ENCODE measurements around the gene CORO7. TPM values are rescaled to one million over a fixed set of nuclear protein-coding genes. Genes with fewer than 3 reads are reported as not detected.

CORO7 gene
- total RNA-seq, 1 experiment from 2014 or later: 49.7 TPM

DNA sequence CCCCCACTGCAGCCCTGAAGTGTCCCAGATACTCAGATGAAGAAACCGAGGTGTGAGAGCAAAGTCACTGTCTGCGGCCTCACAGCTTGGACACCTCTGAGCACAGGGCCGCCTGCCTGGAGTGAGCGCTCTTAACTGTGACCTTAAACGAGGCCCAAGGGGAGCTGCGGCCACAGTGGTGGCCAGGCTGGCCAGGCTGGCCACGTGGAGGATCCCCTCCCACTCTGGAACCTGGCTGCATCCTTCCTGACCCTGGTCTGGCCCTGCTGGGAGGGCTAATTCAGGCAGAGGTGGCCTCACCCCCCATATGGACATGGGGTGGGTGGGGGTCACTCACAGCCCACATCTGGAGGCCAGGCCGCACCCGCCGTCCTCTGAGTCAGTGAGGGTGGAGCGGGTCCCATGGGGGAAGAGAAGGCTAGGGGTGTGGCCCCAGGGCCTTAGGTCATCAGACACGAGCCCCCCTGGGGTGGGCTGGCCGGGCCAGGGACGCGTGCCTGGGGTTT is 38.2 kb downstream of the CORO7 start:
- Histone ChIP-seq H3K27ac (no peak overlapping the region), H3K36me3 (no peaks in the 10 kb centered on the region), H3K4me1 (peaks cover 13% of the 10 kb centered on the region), H3K27me3 (no peaks in the 10 kb centered on the region), H3K4me3 (no peak overlapping the region), H3K9me3 (replicated peaks) (no peaks in the 10 kb centered on the region)
- DNase-seq: no peak

DNA sequence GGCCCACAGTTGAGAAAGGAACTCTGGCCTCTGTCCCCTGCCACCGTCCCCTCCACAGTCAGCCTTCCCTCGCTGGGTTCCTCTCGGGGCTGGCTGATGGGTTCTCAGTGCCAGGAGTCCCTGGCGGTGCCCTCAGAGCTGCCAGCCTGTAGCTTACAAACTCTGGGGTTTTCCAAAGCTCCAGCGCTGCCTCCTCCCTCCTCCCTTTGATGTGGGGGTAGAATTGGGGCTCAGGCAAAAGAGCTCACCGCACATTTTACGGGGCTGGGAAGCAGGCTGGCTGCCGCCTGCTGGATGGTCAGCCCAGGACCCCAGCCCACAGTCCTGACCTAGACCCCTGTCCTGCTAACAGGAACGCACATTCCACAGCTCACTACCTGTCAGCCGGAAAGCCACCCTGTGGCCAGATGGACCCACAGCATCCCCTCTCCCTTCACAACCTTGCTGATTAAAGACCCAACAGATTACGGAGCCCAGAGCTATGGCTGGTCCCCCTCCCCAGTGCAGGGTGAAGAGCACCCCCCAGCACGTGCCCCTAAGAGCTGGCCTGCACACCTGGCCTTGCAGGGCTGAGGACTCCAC is 38.7 kb downstream of the CORO7 start:
- DNase-seq: no peak
- Histone ChIP-seq H3K9me3 (replicated peaks) (no peaks in the 10 kb centered on the region), H3K27me3 (no peaks in the 10 kb centered on the region), H3K27ac (no peak overlapping the region), H3K4me1 (peaks cover 19% of the 10 kb centered on the region), H3K36me3 (no peaks in the 10 kb centered on the region), H3K4me3 (no peak overlapping the region)

DNA sequence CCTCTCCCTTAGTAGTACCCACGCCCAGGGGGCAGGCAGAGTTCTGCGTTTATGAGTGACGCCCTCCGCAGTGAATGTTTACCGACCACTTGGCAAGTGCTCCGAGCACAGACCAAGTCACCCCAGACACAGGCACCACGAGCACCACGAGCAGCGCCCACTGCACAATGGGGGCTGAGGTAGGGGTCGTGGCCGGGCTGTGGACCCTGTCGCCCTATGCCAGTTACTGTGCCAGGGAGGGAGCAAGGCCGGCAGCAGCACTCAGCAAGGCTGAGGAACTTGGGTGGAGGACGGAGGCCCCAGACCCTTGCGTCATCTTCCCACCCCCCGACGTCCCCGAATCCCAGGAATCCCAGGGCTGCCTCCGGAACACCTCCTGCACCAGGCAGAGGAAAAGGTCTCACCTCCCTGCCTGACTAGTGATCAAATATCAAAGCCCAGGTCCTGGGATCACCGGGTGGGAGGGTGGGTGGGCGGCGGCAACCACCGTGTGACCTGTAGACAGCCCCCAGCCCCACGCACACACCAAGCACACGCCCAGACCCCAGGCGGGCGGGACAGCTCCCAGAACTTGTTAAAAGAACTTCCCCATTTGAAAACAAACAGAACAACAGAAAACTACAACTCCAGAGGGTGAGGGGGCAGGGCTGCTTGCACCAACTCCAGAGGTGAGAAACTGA is 39.4 kb downstream of the CORO7 start:
- no peaks in the 10 kb centered on the region for H3K9me3 ChIP-seq (replicated peaks)
- no peaks in the 10 kb centered on the region for H3K27me3 ChIP-seq
- no peak overlapping the region for H3K27ac ChIP-seq
- no peak for DNase-seq
- H3K36me3 ChIP-seq: no peaks in the 10 kb centered on the region
- no peak overlapping the region for H3K4me3 ChIP-seq
- peaks cover 22% of the 10 kb centered on the region for H3K4me1 ChIP-seq

DNA sequence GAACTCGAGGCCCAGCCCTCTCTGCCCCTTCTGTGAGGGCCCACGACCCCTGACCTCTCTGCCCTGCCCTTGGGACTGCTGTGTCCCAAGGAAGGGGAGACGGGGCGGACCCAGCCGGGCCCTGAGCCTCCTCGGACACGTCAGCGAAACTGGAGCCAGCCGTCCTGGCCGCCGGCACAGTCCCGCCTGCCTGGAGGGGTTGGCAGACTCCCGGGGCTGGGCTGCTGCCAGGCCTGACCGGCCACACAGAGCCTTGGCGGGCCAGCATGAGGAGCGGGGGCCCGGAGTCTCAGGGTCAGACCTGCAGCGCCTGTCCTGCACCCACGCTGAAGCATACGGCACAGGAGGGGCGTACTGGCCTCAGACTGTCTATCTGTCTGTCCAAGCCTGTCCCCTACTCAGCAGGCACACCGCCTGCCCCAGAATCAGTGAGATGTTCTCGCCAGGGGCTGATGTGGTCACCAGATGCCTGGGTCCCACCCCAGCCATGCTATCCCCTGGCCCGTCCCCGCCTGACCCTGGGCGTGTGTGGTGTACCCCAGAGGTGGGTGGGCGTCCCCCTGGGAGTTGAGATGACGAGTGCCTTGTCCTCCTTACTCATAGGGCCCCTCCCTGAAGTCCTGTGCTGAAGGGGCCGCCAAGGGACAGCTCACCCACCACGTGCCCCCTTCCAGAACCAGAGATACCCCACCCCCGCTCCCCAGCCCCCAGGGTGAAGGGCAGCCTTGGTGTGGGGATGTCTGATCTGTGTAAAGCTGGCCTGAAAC is 40.1 kb downstream of the CORO7 start:
- Histone ChIP-seq H3K36me3 (no peaks in the 10 kb centered on the region), H3K4me1 (peaks cover 24% of the 10 kb centered on the region), H3K9me3 (replicated peaks) (no peaks in the 10 kb centered on the region), H3K4me3 (no peak overlapping the region), H3K27me3 (no peaks in the 10 kb centered on the region), H3K27ac (no peak overlapping the region)
- no peak for DNase-seq

DNA sequence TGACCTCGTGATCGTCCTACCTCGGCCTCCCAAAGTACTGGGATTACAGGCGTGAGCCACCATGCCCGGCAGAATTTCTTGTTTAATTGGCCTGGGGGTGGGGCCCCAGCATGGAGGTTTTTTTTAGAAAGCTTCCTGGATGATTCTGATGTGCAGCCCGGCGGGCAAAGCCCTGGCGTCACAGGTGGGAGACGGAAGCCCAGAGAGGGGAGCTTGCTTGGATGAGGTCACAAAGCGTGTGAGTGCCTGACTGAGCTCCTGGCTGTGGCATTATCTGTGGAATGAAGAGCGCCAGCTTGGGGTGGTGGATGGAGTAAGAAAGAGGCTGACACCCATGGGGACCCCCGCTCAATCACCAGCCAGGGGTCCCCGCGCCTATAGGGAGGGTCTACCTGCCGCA is 40.7 kb downstream of the CORO7 start:
- Histone ChIP-seq H3K4me3 (no peak overlapping the region), H3K4me1 (peaks cover 30% of the 10 kb centered on the region), H3K27me3 (no peaks in the 10 kb centered on the region), H3K27ac (no peak overlapping the region), H3K36me3 (no peaks in the 10 kb centered on the region), H3K9me3 (replicated peaks) (no peaks in the 10 kb centered on the region)
- no peak for DNase-seq

DNA sequence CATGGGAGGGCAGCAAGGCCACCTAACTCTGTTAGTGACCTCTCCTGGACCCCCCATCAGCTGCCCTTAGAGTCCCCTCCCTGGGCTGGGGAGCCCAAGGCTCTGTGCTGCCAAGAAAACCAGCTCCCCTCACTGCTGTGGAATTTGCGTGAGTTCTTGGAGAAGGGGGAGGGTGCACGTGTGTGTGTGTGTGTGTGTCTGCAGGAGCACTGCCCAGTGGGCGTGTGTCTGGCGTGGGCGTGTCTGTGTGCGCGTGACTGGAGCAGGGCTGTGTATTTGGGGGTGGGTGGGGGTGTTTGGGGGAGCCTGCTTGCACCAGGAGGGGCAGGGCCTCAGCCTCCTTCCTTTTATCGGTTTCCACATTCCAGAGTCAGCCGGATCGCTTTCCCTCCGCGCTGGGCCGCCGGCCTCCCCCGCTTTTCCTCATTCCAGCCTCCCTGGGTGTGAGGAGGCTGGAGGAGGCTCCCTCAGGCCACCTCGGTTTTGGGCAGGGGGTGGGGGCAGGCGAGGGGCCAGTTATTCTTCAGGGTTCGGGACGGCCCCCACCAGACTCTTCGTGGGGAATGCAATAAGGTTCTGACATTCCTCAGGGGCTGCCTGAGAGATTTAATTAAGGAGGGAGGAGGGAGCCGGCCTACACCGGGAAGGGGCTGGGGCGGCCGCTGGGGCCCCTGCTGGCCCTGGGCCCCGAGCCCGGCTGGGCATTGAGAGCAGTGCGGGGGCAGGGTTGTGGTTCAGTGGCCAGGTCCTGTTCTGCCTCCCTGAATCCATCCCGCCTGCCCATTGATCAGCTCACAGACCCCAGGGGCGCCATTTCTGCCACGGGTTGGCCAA is 42.3 kb downstream of the CORO7 start:
- peak; percentile 47 to 57 for DNase-seq
- Histone ChIP-seq H3K27ac (no peak overlapping the region; the same call in 1 of the 2 replicates), H3K4me3 (no peak overlapping the region), H3K36me3 (no peaks in the 10 kb centered on the region), H3K4me1 (peaks cover 38% of the 10 kb centered on the region), H3K9me3 (replicated peaks) (no peaks in the 10 kb centered on the region), H3K27me3 (no peaks in the 10 kb centered on the region)

DNA sequence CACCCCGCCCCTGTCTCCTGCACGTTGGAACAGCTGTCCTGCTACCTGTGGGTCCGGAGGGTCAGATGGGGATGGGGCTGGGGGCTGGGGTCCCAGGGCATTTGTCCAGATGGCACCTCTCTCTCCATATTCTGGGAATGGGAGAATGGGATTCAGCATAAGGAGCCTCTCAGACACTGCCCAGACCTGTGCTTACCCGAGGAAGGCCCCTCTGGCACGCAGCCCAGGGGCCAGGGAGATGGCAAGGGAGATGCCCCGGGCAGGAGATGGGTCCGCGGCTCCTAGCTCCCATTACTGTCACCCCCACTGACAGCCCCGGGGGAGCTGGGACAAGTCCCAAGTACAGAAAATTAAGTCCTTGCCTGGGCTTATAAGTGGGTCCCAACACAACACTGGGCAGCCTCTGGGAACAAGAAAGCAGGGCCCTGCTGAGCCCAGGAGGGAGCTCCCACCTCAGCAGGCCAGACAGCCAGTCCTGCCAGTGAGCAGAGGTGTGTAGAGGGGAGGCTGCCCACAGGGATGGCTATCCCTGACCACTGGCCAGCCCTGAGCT is 43.0 kb downstream of the CORO7 start:
- Histone ChIP-seq H3K9me3 (replicated peaks) (no peaks in the 10 kb centered on the region), H3K36me3 (no peaks in the 10 kb centered on the region), H3K4me1 (peaks cover 38% of the 10 kb centered on the region), H3K27me3 (no peaks in the 10 kb centered on the region), H3K4me3 (no peak overlapping the region), H3K27ac (no peak overlapping the region; the same call in 1 of the 2 replicates)
- DNase-seq: peak in 1 of 2 experiments; percentile 44

DNA sequence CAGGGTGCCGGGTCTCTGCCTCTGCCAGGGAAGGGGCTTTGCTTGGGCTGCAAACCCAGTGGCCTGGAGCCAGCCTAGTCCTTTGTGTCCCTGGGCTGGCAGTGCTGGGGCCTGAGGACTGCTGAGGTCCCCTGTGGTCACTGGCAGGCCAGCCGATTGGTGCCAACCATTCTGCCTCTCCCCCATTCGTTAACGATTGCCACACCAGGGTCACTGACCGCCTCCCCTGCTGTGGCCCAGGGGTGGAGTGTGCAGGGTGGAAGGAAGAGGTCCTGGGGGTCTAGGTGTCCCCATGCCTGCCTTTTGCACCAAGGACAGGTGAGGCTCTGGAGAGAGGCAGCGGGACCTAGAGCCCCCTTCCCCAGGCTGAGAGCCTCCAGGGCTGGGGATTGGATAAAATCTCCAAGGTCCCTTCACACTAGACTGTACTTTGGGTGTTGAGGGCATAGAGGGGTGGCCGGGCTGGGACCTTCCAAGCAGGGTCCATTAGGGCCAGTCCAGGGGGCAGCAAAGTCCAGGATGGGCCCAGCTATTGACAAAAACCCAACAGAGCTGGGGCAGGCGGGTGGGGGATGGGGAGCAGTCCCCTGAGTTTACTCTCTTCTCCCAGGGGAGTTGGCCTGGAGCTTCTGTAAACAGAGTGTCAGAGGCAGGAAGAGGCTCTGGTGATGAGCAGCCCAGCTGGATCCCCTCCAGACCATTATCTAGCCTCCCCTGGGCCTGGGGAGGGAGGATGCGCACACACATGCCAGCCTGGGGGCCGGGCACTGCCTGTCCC is 43.6 kb downstream of the CORO7 start:
- H3K27me3 ChIP-seq: no peaks in the 10 kb centered on the region
- peaks cover 38% of the 10 kb centered on the region for H3K4me1 ChIP-seq
- H3K9me3 ChIP-seq (replicated peaks): no peaks in the 10 kb centered on the region
- DNase-seq: peak in 1 of 2 experiments; percentile 42
- H3K4me3 ChIP-seq: no peak overlapping the region
- no peak overlapping the region for H3K27ac ChIP-seq
- no peaks in the 10 kb centered on the region for H3K36me3 ChIP-seq

DNA sequence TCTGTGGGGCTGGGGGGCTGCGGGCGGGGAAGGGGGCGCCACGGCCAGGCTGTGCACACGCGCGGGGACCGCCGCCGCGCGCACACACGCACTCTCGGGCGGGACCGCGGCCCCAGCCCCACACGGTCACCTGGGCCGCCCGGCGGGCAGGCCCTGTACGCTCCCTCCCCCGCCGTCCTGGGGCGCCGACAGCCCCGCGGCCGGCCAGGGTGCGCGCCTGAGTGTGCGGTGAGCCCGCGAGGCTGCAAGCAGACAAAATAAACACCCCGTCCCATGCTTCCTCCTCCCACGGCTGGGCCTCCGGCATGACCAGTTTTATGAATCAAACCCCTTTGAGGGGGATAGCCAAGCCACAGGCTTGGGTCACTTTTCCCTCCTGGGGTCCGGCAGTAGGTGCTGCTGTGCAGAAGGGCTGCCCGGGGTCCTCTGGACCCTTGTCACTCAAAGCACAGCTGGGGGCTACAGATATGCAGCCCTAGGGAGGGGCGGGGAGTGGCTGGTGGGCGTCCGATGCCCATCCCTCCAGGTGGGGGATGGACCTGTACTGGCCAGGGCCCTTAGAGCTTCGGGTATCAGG is 44.3 kb downstream of the CORO7 start:
- H3K36me3 ChIP-seq: no peaks in the 10 kb centered on the region
- no peak overlapping the region for H3K4me3 ChIP-seq
- no peaks in the 10 kb centered on the region for H3K9me3 ChIP-seq (replicated peaks)
- H3K4me1 ChIP-seq: peaks cover 38% of the 10 kb centered on the region
- H3K27ac ChIP-seq: no peak overlapping the region
- no peak for DNase-seq
- no peaks in the 10 kb centered on the region for H3K27me3 ChIP-seq

DNA sequence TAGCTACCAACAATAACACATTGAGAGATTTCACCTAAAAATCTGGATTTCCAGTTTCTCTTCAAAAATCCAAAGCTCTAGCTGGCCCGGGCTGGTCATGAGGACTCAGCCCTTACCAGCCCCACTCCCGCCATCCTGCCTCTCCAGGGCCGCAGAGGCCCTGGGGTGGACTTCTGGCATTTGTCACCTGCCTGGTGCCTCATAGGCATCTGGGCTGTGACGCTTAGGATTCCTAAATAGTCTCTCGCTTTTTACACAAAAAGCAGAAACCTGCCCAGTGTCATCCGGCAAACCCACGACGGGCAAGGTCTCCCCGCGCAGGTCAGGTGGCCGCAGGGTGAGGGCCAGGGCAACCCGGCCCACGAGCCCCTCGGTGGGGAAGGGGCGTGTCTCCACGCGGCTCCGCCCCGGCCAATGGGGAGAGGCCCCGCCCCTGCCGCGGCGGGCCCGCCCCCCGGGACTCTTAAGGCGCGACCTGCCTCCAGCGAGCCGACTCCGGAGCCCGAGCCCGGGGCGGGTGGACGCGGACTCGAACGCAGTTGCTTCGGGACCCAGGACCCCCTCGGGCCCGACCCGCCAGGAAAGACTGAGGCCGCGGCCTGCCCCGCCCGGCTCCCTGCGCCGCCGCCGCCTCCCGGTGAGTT is 44.9 kb downstream of the CORO7 start, which contains the start of gene VASN:
VASN (plus strand) TSS at position 492 of the 644 bp plus-strand sequence. CDS start 9,030 bp downstream, outside the sequence.
- Histone ChIP-seq H3K27ac (peak within 1 kb of the TSS; percentile 39), H3K9me3 (replicated peaks) (no peaks in the 10 kb centered on the region), H3K36me3 (no peaks in the 10 kb centered on the region), H3K27me3 (no peaks in the 10 kb centered on the region), H3K4me1 (peaks cover 38% of the 10 kb centered on the region), H3K4me3 (no peak within 1 kb of the TSS)
- no peak for DNase-seq

DNA sequence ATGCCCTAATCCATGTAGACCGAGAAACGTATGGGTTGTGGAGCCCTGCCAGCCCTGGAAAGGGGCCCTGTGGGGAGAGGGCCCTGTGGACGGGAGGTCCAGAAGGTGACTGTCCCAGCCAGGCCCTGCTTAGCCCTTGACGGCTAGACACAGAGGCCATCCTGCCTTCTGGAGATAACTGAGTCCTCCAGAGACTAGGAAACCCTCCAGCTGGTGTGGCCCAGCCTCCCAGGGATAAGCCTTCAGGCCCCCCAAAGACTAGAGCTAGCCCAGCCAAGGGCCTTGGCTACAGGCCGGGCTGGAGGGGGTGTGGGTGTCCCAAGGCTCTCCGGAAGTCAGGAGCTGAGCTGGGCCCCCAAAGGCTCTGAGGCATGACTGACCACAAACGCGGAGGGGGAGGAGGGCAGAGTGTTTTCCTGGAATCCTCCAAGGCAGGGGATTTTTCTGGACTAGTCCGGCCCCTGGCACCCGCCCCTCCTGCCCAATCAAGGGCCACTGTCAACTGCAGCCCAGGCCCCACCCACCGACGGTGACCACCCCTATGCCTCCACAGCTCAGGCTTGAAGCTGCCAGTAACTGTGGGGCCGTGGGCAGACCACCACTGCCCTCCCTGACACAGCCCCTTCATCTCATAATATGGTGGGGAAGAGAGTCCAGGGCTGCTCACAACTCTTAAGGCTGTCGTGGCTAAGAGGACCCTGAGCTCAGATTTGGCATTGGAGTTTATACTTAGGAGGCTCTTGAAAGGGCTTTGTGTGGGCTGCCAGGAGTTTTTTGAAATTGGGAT is 45.6 kb downstream of the CORO7 start:
- peak; percentile 86 for DNase-seq
- H3K27me3 ChIP-seq: no peaks in the 10 kb centered on the region
- H3K4me1 ChIP-seq: peaks cover 38% of the 10 kb centered on the region

DNA sequence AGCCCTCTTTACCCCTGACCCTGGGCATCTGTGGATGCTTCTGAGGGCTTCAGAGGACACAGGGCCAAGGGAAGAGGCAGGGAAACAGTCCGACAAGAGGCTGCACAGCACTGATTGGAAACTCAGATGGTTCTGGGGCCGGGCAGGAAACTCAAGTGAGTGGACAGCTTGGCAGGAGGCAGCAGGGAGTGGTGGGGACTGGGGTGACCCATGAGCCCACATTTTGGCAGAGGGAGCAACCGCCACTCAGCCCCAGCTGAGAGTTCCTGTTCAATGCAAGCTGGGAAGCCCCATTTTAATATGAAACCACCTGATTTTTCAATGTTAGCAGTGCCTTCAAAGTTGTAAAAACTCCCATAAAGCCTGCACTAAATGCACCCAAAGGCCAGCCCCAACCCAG is 46.2 kb downstream of the CORO7 start:
- H3K4me1 ChIP-seq: peaks cover 38% of the 10 kb centered on the region
- H3K36me3 ChIP-seq: no peaks in the 10 kb centered on the region
- no peaks in the 10 kb centered on the region for H3K27me3 ChIP-seq
- no peaks in the 10 kb centered on the region for H3K9me3 ChIP-seq (replicated peaks)
- no peak for DNase-seq
- peak overlapping the region; percentile 39 for H3K27ac ChIP-seq
- no peak overlapping the region for H3K4me3 ChIP-seq

More for the DNA sequence above, 45.6 kb downstream of the CORO7 start:
- no peaks in the 10 kb centered on the region for H3K9me3 ChIP-seq (replicated peaks)
- peak overlapping the region; percentile 39 for H3K27ac ChIP-seq
- H3K4me3 ChIP-seq: no peak overlapping the region
- no peaks in the 10 kb centered on the region for H3K36me3 ChIP-seq
